ENCODE measurements around the gene GALNT7. TPM values are rescaled to one million over a fixed set of nuclear protein-coding genes. Genes with fewer than 3 reads are reported as not detected.

Gene GALNT7
- total RNA-seq, 1 donor from 2014 or later = 33.1 TPM

DNA sequence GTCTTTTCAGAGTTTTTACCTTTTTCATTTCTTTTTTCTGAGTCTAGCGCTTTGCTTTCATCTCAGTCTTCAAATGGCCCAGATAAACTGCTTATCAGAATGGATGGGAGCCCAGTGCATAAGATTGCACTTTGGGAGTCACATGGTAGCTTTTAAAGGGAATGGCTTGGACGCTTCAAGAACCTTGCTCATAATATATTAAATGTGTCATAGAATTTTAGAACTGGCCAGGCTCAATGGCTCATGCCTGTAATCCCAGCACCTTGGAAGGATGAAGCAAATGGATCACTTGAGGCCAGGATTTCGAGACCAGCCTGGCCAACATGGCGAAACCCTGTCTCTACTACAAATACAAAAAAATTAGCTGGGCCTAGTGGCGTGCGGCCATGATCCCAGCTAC lies 97.1 kb downstream of the GALNT7 start:
- Mint-ChIP-seq H3K4me1 (ENCODE audit: low read depth) (peaks cover 15% of the 10 kb centered on the region), H3K36me3 (ENCODE audit: low read depth) (no peaks in the 10 kb centered on the region), H3K4me3 (ENCODE audit: low read depth) (no peak overlapping the region), H3K27ac (no peak overlapping the region), H3K27me3 (ENCODE audit: low read depth) (no peaks in the 10 kb centered on the region), H3K9me3 (no peaks in the 10 kb centered on the region)
- DNase-seq (ENCODE audit: low spot score) = no peak
- intact Hi-C loops (cut with micrococcal nuclease) = no loop called here

- DNase-seq (ENCODE audit: low spot score) = no peak
- no peak overlapping the region for H3K4me3 Mint-ChIP-seq (ENCODE audit: low read depth)
- intact Hi-C loops (cut with micrococcal nuclease) = no loop called here
- no peaks in the 10 kb centered on the region for H3K9me3 Mint-ChIP-seq
- peaks cover 13% of the 10 kb centered on the region for H3K4me1 Mint-ChIP-seq (ENCODE audit: low read depth)
- H3K36me3 Mint-ChIP-seq (ENCODE audit: low read depth) = no peaks in the 10 kb centered on the region
- no peaks in the 10 kb centered on the region for H3K27me3 Mint-ChIP-seq (ENCODE audit: low read depth)
- H3K27ac Mint-ChIP-seq = no peak overlapping the region
Observed at GRCh38 chr4:173267711-173268110, 99.1 kb downstream of the GALNT7 start.

DNA sequence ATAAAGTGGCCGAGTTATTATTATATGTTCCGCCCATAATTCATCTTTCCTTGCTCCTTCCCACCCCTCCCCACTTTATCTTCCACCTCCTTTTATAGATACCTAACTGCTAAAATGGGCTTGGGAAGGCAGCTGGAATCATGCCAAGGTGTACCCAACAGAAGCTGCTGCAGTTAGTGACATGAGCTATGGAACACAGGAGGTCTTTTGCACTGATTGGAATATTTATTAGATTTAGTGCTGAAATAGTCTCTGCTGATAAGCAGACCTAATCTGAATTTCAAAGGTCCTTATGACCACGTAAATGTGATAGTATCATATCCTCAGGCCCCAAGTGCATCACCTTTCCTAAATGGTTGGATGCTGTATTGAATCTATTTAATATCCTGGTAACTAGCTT lies 100.7 kb downstream of the GALNT7 start:
- DNase-seq (ENCODE audit: low spot score) = no peak
- Mint-ChIP-seq H3K4me1 (ENCODE audit: low read depth) (peaks cover 8% of the 10 kb centered on the region), H3K9me3 (no peaks in the 10 kb centered on the region), H3K27ac (no peak overlapping the region), H3K36me3 (ENCODE audit: low read depth) (no peaks in the 10 kb centered on the region), H3K4me3 (ENCODE audit: low read depth) (no peak overlapping the region), H3K27me3 (ENCODE audit: low read depth) (no peaks in the 10 kb centered on the region)
- intact Hi-C loops (cut with micrococcal nuclease) = no loop called here

GRCh38 chr4:173270312-173271027 lies 101.9 kb downstream of the GALNT7 start:
- intact Hi-C loops (cut with micrococcal nuclease) = no loop called here
- Mint-ChIP-seq H3K27ac (no peak overlapping the region), H3K27me3 (ENCODE audit: low read depth) (no peaks in the 10 kb centered on the region), H3K4me1 (ENCODE audit: low read depth) (peaks cover 1% of the 10 kb centered on the region), H3K9me3 (no peaks in the 10 kb centered on the region), H3K4me3 (ENCODE audit: low read depth) (no peak overlapping the region), H3K36me3 (ENCODE audit: low read depth) (no peaks in the 10 kb centered on the region)
- no peak for DNase-seq (ENCODE audit: low spot score)

DNA sequence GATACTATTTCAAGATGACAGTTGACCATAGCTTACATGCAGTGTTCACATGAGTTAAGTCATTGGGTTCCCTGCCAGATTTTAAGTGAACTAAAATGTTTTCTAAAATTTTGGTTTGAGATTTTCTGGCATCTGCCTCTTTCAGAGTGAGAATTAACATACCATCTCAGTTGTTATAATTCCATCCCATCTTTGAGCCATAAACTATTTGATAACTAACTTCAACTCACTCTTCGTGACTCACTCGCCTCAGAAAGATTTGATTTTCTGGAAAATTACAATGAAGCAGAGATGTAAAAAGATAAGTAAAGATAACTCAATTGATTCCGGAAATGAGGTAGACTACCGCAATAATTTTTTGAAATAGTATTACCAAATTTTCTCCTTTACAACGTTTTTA lies 103.7 kb downstream of the GALNT7 start:
- Mint-ChIP-seq H3K36me3 (ENCODE audit: low read depth) (no peaks in the 10 kb centered on the region), H3K9me3 (no peaks in the 10 kb centered on the region), H3K4me3 (ENCODE audit: low read depth) (no peak overlapping the region), H3K27me3 (ENCODE audit: low read depth) (no peaks in the 10 kb centered on the region), H3K4me1 (ENCODE audit: low read depth) (no peaks in the 10 kb centered on the region), H3K27ac (no peak overlapping the region)
- DNase-seq (ENCODE audit: low spot score) = no peak
- intact Hi-C loops (cut with micrococcal nuclease) = no loop called here

GRCh38 chr4:173272996-173273395 lies 104.4 kb downstream of the GALNT7 start:
- Mint-ChIP-seq H3K36me3 (ENCODE audit: low read depth) (no peaks in the 10 kb centered on the region), H3K27ac (no peak overlapping the region), H3K4me3 (ENCODE audit: low read depth) (no peak overlapping the region), H3K27me3 (ENCODE audit: low read depth) (no peaks in the 10 kb centered on the region), H3K4me1 (ENCODE audit: low read depth) (no peaks in the 10 kb centered on the region), H3K9me3 (no peaks in the 10 kb centered on the region)
- intact Hi-C loops (cut with micrococcal nuclease) = no loop called here
- no peak for DNase-seq (ENCODE audit: low spot score)

DNA sequence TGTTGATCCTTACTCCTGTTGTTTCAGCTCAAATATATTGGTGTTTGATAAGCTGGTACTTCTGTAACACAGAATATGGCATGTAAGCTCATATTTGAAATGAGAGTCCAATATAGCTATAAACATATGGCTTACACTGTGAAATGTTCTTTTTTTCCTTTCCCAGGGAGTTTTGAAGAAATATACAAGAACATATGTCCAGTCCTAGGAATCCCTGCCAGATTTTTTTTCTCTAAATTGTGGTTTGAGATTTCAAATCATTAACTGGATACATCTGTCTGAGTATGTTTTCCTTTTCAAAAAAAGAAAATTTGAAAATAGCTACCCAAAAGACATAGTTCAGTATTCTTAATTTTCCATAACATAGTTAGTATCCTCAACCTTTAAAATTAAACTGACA lies 105.3 kb downstream of the GALNT7 start:
- intact Hi-C loops (cut with micrococcal nuclease) = no loop called here
- Mint-ChIP-seq H3K27ac (no peak overlapping the region), H3K27me3 (ENCODE audit: low read depth) (no peaks in the 10 kb centered on the region), H3K36me3 (ENCODE audit: low read depth) (no peaks in the 10 kb centered on the region), H3K9me3 (no peaks in the 10 kb centered on the region), H3K4me3 (ENCODE audit: low read depth) (no peak overlapping the region), H3K4me1 (ENCODE audit: low read depth) (peaks cover under 1% of the 10 kb centered on the region)
- no peak for DNase-seq (ENCODE audit: low spot score)

- Mint-ChIP-seq H3K4me3 (ENCODE audit: low read depth) (no peak overlapping the region), H3K27me3 (ENCODE audit: low read depth) (no peaks in the 10 kb centered on the region), H3K9me3 (no peaks in the 10 kb centered on the region), H3K4me1 (ENCODE audit: low read depth) (peaks cover 2% of the 10 kb centered on the region), H3K27ac (no peak overlapping the region), H3K36me3 (ENCODE audit: low read depth) (no peaks in the 10 kb centered on the region)
- no peak for DNase-seq (ENCODE audit: low spot score)
- intact Hi-C loops (cut with micrococcal nuclease) = no loop called here
Observed at GRCh38 chr4:173274744-173275143, 106.1 kb downstream of the GALNT7 start.

DNA sequence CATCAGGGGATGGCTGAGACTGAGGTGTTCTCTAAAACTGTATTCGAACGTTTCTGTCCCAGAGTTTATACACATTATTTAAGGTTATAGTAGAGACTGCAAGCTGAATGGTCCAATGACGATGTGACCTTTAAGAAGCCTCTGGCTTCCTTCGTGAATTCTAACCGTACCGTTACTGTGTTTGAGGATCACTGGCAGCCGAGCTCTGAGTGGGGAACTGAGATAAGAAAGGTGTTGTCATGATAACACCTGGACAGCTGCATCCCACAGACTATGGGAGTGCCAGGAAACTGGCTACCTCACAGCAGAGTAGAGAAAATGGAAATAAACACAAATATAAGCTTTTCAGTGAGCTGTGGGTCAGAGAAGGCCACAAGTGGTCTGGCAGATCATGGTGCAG lies 106.5 kb downstream of the GALNT7 start:
- DNase-seq (ENCODE audit: low spot score) = no peak
- Mint-ChIP-seq H3K9me3 (no peaks in the 10 kb centered on the region), H3K27ac (no peak overlapping the region), H3K36me3 (ENCODE audit: low read depth) (no peaks in the 10 kb centered on the region), H3K4me1 (ENCODE audit: low read depth) (peaks cover 2% of the 10 kb centered on the region), H3K4me3 (ENCODE audit: low read depth) (no peak overlapping the region), H3K27me3 (ENCODE audit: low read depth) (no peaks in the 10 kb centered on the region)
- intact Hi-C loops (cut with micrococcal nuclease) = no loop called here

DNA sequence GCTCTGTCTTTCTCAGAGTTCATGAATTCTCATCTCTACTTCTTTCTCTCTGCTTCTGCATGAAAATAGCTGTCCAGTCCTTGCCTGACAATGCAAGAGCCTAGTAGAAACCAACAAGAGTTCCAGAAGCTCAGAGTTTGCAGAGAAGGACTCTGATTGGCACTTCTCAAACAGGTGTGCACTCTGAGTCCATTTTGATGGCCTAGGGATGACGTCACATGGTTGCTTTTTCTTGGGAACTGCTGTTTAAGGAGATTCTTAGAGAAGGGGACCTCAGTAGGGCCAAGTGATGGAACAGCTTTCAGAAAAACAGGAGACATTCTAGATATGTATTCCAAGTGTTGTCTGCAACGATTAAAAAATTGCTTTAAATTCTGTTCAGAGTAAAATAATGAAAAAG lies 108.7 kb downstream of the GALNT7 start:
- Mint-ChIP-seq H3K4me3 (ENCODE audit: low read depth) (no peak overlapping the region), H3K36me3 (ENCODE audit: low read depth) (no peaks in the 10 kb centered on the region), H3K9me3 (no peaks in the 10 kb centered on the region), H3K27me3 (ENCODE audit: low read depth) (no peaks in the 10 kb centered on the region), H3K27ac (no peak overlapping the region), H3K4me1 (ENCODE audit: low read depth) (peaks cover 2% of the 10 kb centered on the region)
- DNase-seq (ENCODE audit: low spot score) = no peak
- intact Hi-C loops (cut with micrococcal nuclease) = no loop called here

DNA sequence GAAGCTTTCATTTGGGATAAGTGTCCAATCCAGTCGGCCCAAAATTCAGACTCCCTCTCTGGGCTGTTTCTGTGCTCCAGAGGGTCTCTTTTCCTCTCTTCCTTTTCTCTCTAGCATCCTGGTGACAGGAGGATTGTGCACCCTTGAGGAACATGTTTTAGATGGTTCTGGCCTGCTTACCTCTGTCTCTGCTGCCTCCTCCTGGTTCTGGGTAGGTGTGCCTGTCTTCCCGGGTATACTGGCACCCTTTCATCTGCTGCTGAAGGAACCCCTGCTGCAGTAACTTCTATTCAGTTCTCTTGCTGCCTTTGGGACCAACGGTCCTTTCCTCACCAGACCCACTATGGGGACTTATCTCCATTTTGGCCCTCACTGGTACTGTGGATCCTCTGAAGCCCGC lies 112.4 kb downstream of the GALNT7 start:
- no peak for DNase-seq (ENCODE audit: low spot score)
- H3K27me3 Mint-ChIP-seq (ENCODE audit: low read depth) = no peaks in the 10 kb centered on the region
- peaks cover 2% of the 10 kb centered on the region for H3K4me1 Mint-ChIP-seq (ENCODE audit: low read depth)
- no peak overlapping the region for H3K4me3 Mint-ChIP-seq (ENCODE audit: low read depth)
- intact Hi-C loops (cut with micrococcal nuclease) = no loop called here
- peaks cover 14% of the 10 kb centered on the region for H3K9me3 Mint-ChIP-seq
- no peak overlapping the region for H3K27ac Mint-ChIP-seq
- H3K36me3 Mint-ChIP-seq (ENCODE audit: low read depth) = peaks cover 9% of the 10 kb centered on the region

DNA sequence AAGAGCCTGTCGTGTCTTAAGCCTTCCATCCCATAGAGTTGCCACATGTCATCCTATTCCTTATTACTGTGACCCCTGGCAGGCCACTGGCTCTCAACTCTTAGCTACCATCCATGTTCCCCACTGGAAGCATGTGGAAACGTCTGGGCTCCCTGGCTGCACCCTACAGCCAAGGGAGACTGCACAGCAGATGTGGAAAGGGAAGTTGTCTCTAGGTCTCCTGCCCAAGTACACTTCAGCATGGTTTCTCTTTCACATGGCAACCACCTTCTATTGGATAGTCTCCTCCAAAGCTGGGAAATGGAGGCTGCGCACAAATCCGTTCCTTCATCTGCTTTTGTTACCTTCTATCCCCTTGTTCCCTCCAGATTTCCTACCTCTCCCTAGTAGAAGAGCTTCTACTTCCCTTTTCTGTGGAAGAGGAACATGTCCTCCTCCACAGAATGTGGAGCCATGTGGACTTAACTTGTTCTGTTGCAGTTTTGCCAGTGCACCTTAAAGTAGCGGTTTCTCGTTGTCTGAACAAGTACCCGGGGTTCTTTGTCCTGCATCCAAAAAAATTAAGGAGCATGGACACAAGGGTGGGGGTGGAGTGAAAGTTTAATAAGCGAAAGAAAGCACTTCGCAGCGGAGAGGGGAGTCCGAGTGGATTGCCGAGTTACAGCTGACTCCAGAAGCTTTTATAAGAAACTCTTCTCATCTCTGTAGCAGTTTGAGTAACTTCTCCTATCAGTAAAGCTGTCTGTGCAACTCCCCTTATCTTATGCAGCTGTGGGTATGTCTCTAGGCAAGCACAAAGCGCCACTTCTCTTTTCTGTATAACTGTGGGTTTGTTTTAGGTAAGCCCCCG lies 113.0 kb downstream of the GALNT7 start:
- H3K27me3 Mint-ChIP-seq (ENCODE audit: low read depth) = no peaks in the 10 kb centered on the region
- intact Hi-C loops (cut with micrococcal nuclease) = no loop called here

GRCh38 chr4:173282256-173282562 lies 113.6 kb downstream of the GALNT7 start:
- no peak overlapping the region for H3K4me3 Mint-ChIP-seq (ENCODE audit: low read depth)
- no peaks in the 10 kb centered on the region for H3K27me3 Mint-ChIP-seq (ENCODE audit: low read depth)
- DNase-seq (ENCODE audit: low spot score) = no peak
- H3K4me1 Mint-ChIP-seq (ENCODE audit: low read depth) = peaks cover 2% of the 10 kb centered on the region
- peaks cover 9% of the 10 kb centered on the region for H3K36me3 Mint-ChIP-seq (ENCODE audit: low read depth)
- no peak overlapping the region for H3K27ac Mint-ChIP-seq
- intact Hi-C loops (cut with micrococcal nuclease) = no loop called here
- H3K9me3 Mint-ChIP-seq = peaks cover 20% of the 10 kb centered on the region

More for the DNA sequence above, 113.0 kb downstream of the GALNT7 start:
- H3K4me3 Mint-ChIP-seq (ENCODE audit: low read depth) = no peak overlapping the region
- H3K4me1 Mint-ChIP-seq (ENCODE audit: low read depth) = peaks cover 2% of the 10 kb centered on the region
- no peak for DNase-seq (ENCODE audit: low spot score)
- H3K36me3 Mint-ChIP-seq (ENCODE audit: low read depth) = peaks cover 9% of the 10 kb centered on the region
- H3K9me3 Mint-ChIP-seq = peaks cover 15% of the 10 kb centered on the region
- H3K27ac Mint-ChIP-seq = no peak overlapping the region

All from activated T-helper 2 cell treated with anti-CD3 and anti-CD28 coated beads, Interferon-gamma antibody, Interleukin-2, Interleukin-4, amounts not matched to agents 10 μg/mL and 5 μg/mL and 100 μg/mL, durations not matched to agents 14 hours and 24 hours and 36 hours (primary cell).